GM19239 (cell line): Measurements from ENCODE around the gene SSR1.

Experiments
- DNase-seq: peaks from one replicate; pipeline ENCODE4 v3.0.0; 2011; ENCODE audit warnings: low spot score; ENCODE audit not compliant: insufficient read length
- FAIRE-seq: peaks from 2 replicates; lab custom pipeline; 2011; peaks lifted over from hg19 to GRCh38; lab: Jason Lieb, UNC

The SSR1 gene

DNA sequence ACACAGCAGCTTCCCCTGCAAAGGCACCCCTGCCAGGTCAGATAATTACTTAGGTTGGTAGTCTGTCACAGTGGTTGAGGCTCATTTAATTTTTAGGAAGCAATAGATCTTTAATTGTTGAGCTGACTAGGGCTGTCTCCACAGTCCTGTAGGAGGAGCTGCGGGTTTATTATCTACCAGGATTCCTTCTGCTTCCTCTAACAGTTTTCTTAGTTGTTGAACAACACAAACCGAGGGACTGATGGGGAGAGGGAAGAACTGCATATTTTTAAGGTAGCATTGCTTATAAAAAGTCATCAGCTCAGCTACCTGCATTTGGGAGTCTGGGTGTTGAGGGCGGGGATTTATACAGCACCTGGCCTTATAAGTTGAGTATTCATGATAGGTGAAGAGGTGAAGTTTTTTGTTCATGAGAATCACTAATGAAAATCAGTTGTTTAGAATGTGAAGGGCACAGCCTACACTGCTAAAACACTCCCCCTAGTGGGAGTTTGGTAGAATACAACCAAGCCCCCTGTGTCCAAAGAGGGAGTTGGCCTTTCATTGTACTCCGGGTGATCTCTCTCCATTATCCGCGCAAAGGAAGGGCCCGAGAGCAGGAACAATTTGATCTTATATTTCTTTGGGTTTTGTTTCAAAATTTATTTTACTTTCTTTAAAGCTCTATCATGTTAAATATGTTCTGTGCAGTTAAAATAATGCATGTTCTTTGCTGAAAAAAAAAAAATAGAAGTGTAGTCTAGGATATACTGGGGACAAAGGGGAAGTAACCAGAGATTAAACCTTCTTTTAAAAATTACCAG is 69.6 kb downstream of the SSR1 start:
- FAIRE-seq, result peak; percentile 66

GRCh38 chr6:7242835-7243178 is 70.2 kb downstream of the SSR1 start:
- FAIRE-seq (no peak), DNase-seq (no peak)

More for the DNA sequence above, 69.6 kb downstream of the SSR1 start:
- DNase-seq, result peak; percentile 69

DNA sequence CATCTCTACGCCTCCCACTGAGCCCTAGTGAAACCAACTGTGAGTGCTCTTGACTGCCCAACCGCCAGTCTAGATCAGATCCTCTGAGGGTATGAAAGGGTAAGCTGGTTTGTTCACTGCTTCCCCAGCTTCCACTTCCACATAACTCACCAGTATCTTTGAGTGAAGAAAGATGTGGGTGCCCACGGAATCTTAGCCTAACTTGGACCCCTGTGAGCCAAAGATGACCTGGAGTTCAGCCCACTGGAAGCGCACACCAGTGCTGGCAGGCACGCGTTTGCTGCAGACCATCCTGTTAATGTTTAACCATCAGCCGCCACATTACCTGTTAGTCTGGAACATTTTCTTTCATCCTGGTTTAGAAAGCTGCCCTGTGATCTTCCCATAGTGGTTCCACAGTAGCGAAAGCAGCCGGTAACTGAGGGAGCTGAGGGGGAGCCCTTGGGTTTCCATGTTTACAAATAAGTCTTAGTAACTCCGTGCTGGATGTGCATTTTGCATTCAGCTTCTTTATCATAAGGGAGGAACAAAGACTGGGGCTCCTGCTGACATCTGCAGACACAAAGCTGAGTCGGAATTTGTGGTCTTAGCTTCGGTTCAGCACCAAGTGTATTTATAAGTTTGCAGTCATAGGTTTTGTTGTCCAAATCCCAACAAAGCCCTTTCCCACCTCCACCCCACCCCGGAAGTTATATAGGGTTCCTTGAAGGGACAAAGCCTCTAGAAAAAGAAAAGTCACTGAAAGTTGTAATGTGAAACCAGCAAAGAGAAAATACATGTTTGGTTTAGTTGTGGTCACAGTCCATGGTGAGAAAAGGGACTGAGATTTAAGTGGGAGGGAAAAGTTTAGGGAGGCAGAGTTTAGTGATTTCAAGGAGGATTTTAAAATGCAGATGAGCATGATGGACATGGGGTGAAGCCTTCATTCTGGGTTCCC is 71.0 kb downstream of the SSR1 start:
- DNase-seq, result no peak
- peak; percentile 61 for FAIRE-seq

- no peak for DNase-seq
- FAIRE-seq, result no peak
These were observed 71.8 kb downstream of the SSR1 start for GRCh38 chr6:7241160-7241559.

- FAIRE-seq (no peak), DNase-seq (no peak)
These were observed 72.6 kb downstream of the SSR1 start for GRCh38 chr6:7240351-7240750.

DNA sequence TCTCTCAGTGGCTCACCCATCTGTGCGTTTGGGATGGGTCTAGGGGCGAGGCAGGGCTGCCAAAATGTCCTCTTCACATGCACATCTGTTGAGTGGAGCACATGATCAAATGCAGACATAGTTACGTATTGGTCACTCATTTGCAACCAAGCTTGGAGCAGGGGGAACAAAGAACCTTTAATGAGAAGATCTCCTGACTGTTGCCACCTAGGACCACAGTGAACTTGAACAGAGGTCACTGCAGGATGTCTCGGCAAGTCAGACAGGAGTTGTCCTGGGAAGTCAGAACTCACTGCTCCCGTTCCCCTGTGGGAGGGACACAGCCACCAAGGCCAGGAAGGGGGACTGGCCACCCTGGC is 73.4 kb downstream of the SSR1 start:
- FAIRE-seq (no peak), DNase-seq (no peak)

DNA sequence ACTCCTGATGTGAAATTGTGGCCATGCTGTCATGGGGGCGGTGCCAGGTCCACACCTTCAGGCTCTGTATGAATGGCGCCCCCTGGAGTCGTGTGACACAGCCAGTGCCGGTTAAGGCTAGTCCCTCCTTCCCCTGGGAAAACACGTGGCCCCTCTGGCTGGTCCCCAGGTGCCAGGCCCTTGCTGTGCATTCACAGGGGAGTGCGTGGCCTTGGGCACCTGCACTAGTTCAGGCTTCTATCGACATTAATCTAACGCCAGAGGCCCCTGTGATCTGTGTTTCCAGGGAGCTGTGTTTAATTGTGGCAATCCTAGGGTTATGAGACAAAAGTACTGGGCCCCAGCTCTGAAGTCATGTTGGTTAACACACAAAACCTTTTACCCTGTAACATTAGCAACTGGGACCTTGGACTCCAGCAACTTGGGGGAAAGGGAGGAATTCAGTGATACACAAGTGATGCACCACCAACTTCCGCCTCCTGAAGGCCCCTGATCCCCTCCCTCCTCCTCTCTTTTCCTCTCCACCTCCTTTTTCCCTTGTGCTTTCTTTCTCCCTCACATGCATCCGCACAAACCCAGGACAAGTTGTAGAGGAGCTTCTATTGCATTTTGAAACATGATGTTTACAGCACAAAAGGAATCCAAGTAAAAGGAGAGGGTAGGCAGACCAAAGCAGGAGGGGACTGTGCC is 74.0 kb downstream of the SSR1 start:
- FAIRE-seq, result peak; percentile 64
- peak; percentile 50 for DNase-seq

DNA sequence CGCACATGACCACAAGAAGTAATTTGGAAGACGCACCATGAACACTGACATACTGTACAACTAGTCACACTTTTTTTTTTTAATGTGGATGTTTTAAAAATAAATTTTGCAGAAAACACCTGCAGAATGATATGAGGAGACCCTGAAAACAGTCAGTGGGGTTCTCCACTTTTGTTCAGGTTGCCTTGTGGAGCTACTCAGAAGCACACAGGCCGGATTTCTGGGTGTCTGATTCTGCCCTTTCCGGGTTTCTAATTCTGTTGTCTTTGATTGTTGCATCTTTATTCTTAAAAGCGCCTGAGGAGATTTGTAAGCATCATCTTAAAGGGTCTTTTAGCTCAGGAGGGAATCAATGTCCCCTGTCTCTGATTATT is 74.5 kb downstream of the SSR1 start:
- DNase-seq (no peak), FAIRE-seq (no peak)

DNA sequence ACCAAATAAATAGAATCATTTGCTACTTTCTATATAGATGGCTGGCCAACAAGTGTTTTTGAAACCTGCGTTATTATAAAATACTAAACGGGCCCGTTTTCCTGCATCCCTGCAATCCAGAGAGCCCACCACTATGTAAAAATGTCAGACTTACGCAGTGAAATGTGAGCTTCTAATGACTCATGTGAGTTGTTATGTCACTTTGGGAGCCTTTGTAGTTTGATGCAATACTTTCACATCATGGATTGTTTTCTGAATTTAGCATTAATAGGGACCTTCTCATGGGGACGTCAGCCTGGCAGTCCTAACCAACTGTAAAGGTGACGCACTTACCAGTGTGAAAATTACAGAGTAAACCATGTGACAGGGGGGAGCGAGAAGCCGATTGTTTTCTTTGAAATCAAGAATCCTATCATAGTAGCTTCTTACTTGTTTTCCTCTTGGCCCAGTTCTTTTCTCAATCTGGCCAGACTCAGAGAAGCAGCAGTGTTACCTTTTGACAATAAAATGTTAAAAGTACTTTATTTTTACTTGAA is 75.3 kb downstream of the SSR1 start:
- FAIRE-seq, result no peak
- no peak for DNase-seq

DNA sequence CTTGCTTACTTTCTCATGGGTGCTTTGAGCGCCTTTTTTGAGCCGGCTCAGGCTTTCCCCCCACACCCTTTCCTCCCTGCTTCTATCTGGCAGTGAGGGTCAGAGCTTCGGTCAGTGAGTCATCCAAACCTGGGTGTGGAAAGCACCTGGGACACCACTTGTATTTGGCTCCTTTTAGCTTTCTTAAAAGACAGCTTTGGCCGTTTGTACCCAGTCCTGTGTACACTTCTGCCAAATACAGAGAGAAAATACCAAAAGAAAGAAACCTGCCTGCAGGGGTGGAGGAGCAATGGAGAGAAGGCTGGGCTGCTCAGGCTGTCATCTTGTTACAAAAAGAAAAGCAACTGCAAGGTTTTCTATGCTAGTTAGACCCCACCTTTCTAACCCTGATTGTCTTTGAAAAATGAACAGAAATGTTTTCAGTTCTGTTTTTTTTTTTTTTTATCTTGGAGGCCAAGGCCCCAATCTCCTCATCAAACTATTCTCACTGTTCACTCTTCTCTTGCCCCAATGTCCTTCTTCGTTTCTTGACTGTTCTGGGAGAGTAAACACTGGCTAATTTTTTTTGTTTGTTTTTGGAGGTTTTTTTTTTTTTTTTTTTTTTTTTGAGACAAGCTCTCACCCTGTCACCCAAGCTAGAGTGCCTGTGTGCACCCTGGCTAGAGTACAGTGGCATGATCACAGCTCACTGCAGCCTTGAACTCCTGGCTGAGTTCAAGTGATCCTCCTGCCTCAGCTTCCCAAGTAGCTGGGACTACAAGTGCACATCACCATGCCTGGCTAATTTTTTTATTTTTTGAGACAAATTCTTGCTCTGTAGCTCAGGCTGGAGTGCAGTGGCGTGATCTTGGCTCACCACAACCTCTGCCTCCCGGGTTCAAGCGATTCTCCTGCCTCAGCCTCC is 76.4 kb downstream of the SSR1 start:
- FAIRE-seq, result no peak
- no peak for DNase-seq

DNA sequence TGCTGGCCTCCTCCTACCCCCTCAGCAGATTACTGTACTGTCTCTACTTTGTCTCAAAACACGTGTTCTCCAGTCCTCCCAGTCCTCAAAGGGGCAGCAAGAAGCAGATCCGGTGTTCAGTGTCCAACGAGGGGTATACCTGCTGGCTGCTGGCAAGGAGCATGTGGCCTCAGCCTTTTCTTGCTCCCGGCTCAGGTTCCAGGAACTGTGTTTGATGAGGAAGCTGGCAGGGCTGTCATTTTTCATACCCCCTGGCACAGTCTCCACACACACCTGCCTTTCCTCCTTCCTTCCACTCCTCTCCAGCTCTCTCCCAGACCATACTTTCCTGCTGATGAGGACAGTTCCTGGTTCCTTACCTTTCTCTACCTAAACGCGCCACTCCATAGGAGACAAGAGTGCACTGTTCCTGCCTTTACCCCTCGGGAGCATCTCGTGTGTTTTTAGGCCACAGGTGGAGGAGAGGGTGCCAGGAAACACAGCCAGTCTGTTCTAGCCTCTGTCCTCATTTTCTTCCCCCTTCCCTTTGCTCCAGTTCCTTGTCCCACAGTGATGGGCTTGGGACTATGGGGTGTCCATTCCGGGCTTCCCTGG is 77.2 kb downstream of the SSR1 start:
- no peak for FAIRE-seq
- no peak for DNase-seq

GRCh38 chr6:7234547-7234946 is 78.5 kb downstream of the SSR1 start:
- FAIRE-seq (no peak), DNase-seq (no peak)

GRCh38 chr6:7232351-7232750 is 80.6 kb downstream of the SSR1 start:
- FAIRE-seq (no peak), DNase-seq (no peak)

GRCh38 chr6:7230956-7231713 is 81.9 kb downstream of the SSR1 start:
- no peak for DNase-seq
- FAIRE-seq, result no peak

- FAIRE-seq (no peak), DNase-seq (no peak)
These were observed 82.7 kb downstream of the SSR1 start for GRCh38 chr6:7230327-7230691.

GRCh38 chr6:7229376-7230326 is 83.3 kb downstream of the SSR1 start:
- FAIRE-seq (no peak), DNase-seq (no peak)

DNA sequence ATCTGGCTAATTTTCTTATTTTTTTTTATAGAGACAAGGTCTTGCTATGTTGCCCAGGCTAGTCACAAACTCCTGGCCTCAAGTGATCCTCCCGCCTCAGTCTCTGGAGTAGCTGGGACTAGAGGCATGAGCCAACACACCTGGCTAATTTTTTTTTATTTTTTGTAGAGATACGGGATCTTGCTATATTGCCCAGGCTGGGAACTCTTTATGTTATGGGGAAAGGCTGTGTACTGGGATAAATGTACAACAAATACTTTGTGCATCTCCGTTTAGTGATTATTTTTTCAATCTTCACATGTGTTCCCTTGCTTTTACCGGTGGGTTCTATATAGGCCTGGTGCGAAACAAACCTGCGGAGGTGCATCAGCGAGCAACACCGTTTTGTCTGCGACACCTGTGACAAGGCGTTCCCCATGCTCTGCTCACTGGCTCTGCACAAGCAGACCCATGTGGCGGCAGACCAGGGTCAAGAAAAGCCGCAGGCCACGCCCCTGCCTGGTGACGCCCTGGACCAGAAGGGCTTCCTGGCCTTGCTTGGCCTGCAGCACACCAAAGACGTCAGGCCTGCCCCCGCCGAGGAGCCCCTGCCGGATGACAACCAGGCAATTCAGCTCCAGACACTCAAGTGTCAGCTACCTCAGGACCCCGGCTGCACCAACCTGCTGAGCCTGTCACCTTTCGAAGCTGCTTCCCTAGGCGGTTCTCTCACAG is 84.2 kb downstream of the SSR1 start:
- no peak for DNase-seq
- no peak for FAIRE-seq
